Parathyroid adenoma (tissue), 2 donors: ENCODE measurements around the gene INF2.

Source experiments
- H2AFZ ChIP-seq: fragments of 300-600 bp; sonication (generic); one replicate; pipeline ENCODE4 v1.7.0; 2017; ENCODE audit warnings: antibody characterized with exemption, mild to moderate bottlenecking
- H3K27ac ChIP-seq: fragments of 300-600 bp; sonication (generic); one replicate; pipeline ENCODE4 v1.7.0; 2017
- H3K27me3 ChIP-seq: fragments of 300-600 bp; sonication (generic); one replicate; pipeline ENCODE4 v1.7.0; 2017; ENCODE audit warnings: low read length; ENCODE audit not compliant: control insufficient read depth, insufficient read depth
- H3K36me3 ChIP-seq: fragments of 300-600 bp; sonication (generic); one replicate; pipeline ENCODE4 v1.7.0; 2017; ENCODE audit warnings: low read length; ENCODE audit not compliant: control insufficient read depth, insufficient read depth
- H3K4me1 ChIP-seq: fragments of 300-600 bp; sonication (generic); one replicate; pipeline ENCODE4 v1.7.0; 2017; ENCODE audit warnings: control low read depth
- H3K4me2 ChIP-seq: fragments of 300-600 bp; sonication (generic); one replicate; pipeline ENCODE4 v1.7.0; 2017; ENCODE audit warnings: low read length
- H3K4me3 ChIP-seq: fragments of 300-600 bp; sonication (generic); one replicate; pipeline ENCODE4 v1.7.0; 2017; ENCODE audit warnings: low read depth, low read length
- H3K79me2 ChIP-seq: fragments of 300-600 bp; sonication (generic); one replicate; pipeline ENCODE4 v1.7.0; 2017; ENCODE audit warnings: control low read depth
- H3K9ac ChIP-seq: fragments of 300-600 bp; sonication (generic); one replicate; pipeline ENCODE4 v1.7.0; 2017; ENCODE audit warnings: mild to moderate bottlenecking
- H3K9me3 ChIP-seq: fragments of 300-600 bp; sonication (generic); one replicate; pipeline ENCODE4 v1.7.0; 2017; ENCODE audit warnings: low read length; ENCODE audit not compliant: control insufficient read depth
- CTCF ChIP-seq: fragments of 300-600 bp; sonication (generic); IDR thresholded peaks from one replicate; pipeline ENCODE4 v1.7.0; 2017; ENCODE audit warnings: antibody characterized with exemption, mild to moderate bottlenecking
- donor health status: primary hyperparathyroidism.

INF2 gene

GRCh38 chr14:104734051-104734587, 44.7 kb downstream of the INF2 start:
- Histone ChIP-seq H3K4me2 (no peak overlapping the region), H3K9me3 (no peaks in the 10 kb centered on the region), H3K27ac (no peak overlapping the region), H3K4me3 (no peak overlapping the region), H3K27me3 (no peaks in the 10 kb centered on the region), H3K9ac (no peak overlapping the region), H2AFZ (no peak overlapping the region), H3K36me3 (no peaks in the 10 kb centered on the region), H3K79me2 (no peaks in the 10 kb centered on the region), H3K4me1 (peaks cover 9% of the 10 kb centered on the region)
- TF ChIP-seq CTCF: no peak

- TF ChIP-seq CTCF: no peak
- H3K36me3 ChIP-seq: no peaks in the 10 kb centered on the region
- H3K9me3 ChIP-seq: no peaks in the 10 kb centered on the region
- H3K4me1 ChIP-seq: peaks cover 9% of the 10 kb centered on the region
- no peaks in the 10 kb centered on the region for H3K27me3 ChIP-seq
- H3K79me2 ChIP-seq: no peaks in the 10 kb centered on the region
- H3K9ac ChIP-seq: no peak overlapping the region
- H3K4me3 ChIP-seq: no peak overlapping the region
- no peak overlapping the region for H3K27ac ChIP-seq
- no peak overlapping the region for H3K4me2 ChIP-seq
- H2AFZ ChIP-seq: no peak overlapping the region
These were observed 45.2 kb downstream of the INF2 start for GRCh38 chr14:104734601-104734990.

- Histone ChIP-seq H2AFZ (no peak overlapping the region), H3K79me2 (no peaks in the 10 kb centered on the region), H3K27me3 (no peaks in the 10 kb centered on the region), H3K36me3 (no peaks in the 10 kb centered on the region), H3K9me3 (no peaks in the 10 kb centered on the region), H3K4me2 (no peak overlapping the region), H3K9ac (no peak overlapping the region), H3K27ac (peak overlapping the region; percentile 74), H3K4me3 (no peak overlapping the region), H3K4me1 (peaks cover 9% of the 10 kb centered on the region)
- no peak for TF ChIP-seq CTCF
These were observed 45.8 kb downstream of the INF2 start for GRCh38 chr14:104734991-104735779.

GRCh38 chr14:104735830-104736642, 46.6 kb downstream of the INF2 start:
- Histone ChIP-seq H3K27ac (peak overlapping the region; percentile 74), H2AFZ (peak overlapping the region; percentile 91), H3K4me2 (no peak overlapping the region), H3K36me3 (no peaks in the 10 kb centered on the region), H3K27me3 (no peaks in the 10 kb centered on the region), H3K4me1 (peaks cover 9% of the 10 kb centered on the region), H3K9me3 (no peaks in the 10 kb centered on the region), H3K79me2 (no peaks in the 10 kb centered on the region), H3K9ac (no peak overlapping the region), H3K4me3 (no peak overlapping the region)
- no peak for TF ChIP-seq CTCF
